Vagina (tissue), 2 donors: ENCODE measurements around the gene ZNF804A.

Experiments
- CTCF ChIP-seq, 3 experiments: fragments of 450-650 bp in 2 of 3; fragments of 200-600 bp in 1 of 3; sonication (generic) in 1 of 3; IDR thresholded peaks; one replicate each; pipeline ENCODE4 v1.5.1; 2017 to 2019; ENCODE audit warnings: antibody characterized with exemption in 3 of 3, mild to moderate bottlenecking in 2 of 3, moderate library complexity in 2 of 3
- POLR2A ChIP-seq, 2 donors: fragments of 450-650 bp; IDR thresholded peaks; one replicate each; pipeline ENCODE4 v1.6.1; 2017; ENCODE audit warnings: antibody characterized with exemption in 2 of 2, mild to moderate bottlenecking in 2 of 2, moderate library complexity in 2 of 2
- POLR2AphosphoS5 ChIP-seq, 2 donors: sonication (generic); formaldehyde crosslinking; IDR thresholded peaks; one replicate each; pipeline ENCODE4 v1.9.0; 2017; ENCODE audit warnings: antibody characterized with exemption in 2 of 2, mild to moderate bottlenecking in 2 of 2, low read depth in 1 of 2; ENCODE audit not compliant: insufficient read depth in 1 of 2

GRCh38 chr2:184646177-184646576 is 47.8 kb downstream of the ZNF804A start:
- TF ChIP-seq POLR2A (IDR thresholded peaks at IDR 0.05) (no peak), CTCF (IDR thresholded peaks at IDR 0.05) (no peak), POLR2AphosphoS5 (IDR thresholded peaks at IDR 0.05; ENCODE audit: insufficient read depth in 1 of 2, low read depth in 1 of 2) (no peak)
